ENCODE data around the gene FRY.

Gene FRY

DNA sequence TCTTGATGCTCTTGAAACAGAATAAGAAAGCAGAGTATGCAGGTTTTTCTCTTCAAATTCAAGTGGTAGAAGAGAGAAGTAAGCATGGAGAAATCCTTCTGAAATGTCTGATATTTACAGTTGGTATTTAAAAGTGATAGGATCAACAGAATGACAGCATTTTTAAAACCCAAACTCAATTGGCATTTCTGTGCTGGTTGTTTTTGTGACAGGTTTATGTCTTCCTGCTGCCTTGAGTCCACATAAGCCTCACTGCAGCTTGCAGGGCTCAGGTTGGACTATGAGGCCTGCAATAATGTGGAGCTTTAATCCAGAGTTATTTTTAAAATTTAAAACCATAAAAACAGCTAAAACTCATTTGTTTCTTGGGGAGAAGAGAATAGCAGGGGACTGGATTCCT, 178.5 kb downstream of the FRY start:
- Mint-ChIP-seq H3K27me3 (ENCODE audit: low read depth, poor library complexity) (no peaks in the 10 kb centered on the region), H3K4me1 (peaks cover 21% of the 10 kb centered on the region), H3K27ac (no peak overlapping the region), H3K9me3 (no peaks in the 10 kb centered on the region), H3K36me3 (ENCODE audit: low read depth) (no peaks in the 10 kb centered on the region), H3K4me3 (no peak overlapping the region)
- no peak for DNase-seq
- TF ChIP-seq, protein P1, sequence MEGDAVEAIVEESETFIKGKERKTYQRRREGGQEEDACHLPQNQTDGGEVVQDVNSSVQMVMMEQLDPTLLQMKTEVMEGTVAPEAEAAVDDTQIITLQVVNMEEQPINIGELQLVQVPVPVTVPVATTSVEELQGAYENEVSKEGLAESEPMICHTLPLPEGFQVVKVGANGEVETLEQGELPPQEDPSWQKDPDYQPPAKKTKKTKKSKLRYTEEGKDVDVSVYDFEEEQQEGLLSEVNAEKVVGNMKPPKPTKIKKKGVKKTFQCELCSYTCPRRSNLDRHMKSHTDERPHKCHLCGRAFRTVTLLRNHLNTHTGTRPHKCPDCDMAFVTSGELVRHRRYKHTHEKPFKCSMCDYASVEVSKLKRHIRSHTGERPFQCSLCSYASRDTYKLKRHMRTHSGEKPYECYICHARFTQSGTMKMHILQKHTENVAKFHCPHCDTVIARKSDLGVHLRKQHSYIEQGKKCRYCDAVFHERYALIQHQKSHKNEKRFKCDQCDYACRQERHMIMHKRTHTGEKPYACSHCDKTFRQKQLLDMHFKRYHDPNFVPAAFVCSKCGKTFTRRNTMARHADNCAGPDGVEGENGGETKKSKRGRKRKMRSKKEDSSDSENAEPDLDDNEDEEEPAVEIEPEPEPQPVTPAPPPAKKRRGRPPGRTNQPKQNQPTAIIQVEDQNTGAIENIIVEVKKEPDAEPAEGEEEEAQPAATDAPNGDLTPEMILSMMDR (IDR thresholded peaks at IDR 0.05) = no peak

DNA sequence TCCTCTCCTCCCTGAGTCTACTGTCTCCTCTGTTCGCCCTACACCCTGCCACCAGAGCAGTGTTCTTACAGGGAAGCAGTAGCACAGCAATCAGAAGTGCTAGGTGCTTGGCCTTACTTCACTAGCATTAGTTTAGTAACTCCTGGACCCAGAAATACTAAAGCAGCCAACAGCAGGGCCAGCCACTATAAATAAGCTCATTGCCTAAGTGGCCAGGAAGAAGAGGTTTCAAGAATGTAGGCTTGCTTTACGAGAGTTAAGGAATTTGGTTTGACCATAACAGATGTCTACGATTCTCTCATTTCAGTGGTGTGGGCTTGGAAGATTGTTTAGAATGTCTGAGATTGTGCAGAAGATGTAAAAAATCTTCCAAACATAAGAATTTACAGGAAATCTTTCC, 180.2 kb downstream of the FRY start:
- no peak for DNase-seq
- Mint-ChIP-seq H3K36me3 (ENCODE audit: low read depth) (no peaks in the 10 kb centered on the region), H3K4me1 (peaks cover 6% of the 10 kb centered on the region), H3K27ac (no peak overlapping the region), H3K4me3 (no peak overlapping the region), H3K9me3 (no peaks in the 10 kb centered on the region), H3K27me3 (ENCODE audit: low read depth, poor library complexity) (no peaks in the 10 kb centered on the region)
- TF ChIP-seq, protein P1 (IDR thresholded peaks at IDR 0.05) = no peak

DNA sequence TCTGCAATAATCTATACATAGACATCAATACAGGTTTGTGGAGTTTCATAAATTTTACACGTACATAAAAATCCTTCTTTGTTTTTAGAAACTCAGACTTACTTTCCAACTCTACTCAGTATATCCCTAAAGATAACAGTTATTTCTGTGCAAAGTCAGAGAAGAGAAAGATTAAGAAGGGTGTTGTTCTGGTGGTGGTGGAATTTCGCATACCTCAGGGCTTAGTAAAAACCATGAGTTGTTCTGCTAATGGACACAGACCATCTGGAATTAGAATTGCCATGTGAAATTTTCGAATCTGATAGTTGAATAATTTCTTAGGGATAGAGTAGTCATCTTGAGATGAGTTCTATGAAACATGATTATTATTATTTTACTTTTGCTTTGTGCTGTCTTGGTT, 180.8 kb downstream of the FRY start:
- Mint-ChIP-seq H3K36me3 (ENCODE audit: low read depth) (no peaks in the 10 kb centered on the region), H3K9me3 (no peaks in the 10 kb centered on the region), H3K4me3 (no peak overlapping the region), H3K27me3 (ENCODE audit: low read depth, poor library complexity) (no peaks in the 10 kb centered on the region), H3K27ac (no peak overlapping the region), H3K4me1 (no peaks in the 10 kb centered on the region)
- TF ChIP-seq, protein P1 (IDR thresholded peaks at IDR 0.05) = no peak
- no peak for DNase-seq

DNA sequence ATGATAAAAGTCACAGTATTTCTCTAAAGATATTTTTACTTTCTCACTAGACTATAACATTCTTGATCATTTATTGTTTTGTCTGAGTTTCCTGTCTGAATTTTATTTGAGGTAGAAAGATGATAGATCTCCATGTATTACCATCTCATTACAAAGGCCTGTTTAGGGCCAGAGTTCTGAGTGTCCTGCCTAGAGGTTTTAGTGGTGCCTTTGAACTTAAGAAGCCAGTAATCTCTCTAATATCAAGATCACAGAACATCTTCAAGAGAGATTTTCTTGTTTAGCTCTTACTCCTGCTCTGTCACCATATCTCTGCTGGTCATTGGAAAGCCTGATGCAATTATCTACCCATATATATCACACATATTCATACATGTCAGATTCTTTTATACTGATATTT, 182.1 kb downstream of the FRY start:
- Mint-ChIP-seq H3K27ac (no peak overlapping the region), H3K27me3 (ENCODE audit: low read depth, poor library complexity) (no peaks in the 10 kb centered on the region), H3K9me3 (no peaks in the 10 kb centered on the region), H3K36me3 (ENCODE audit: low read depth) (no peaks in the 10 kb centered on the region), H3K4me3 (no peak overlapping the region), H3K4me1 (no peaks in the 10 kb centered on the region)
- TF ChIP-seq, protein P1 (IDR thresholded peaks at IDR 0.05) = no peak
- no peak for DNase-seq

DNA sequence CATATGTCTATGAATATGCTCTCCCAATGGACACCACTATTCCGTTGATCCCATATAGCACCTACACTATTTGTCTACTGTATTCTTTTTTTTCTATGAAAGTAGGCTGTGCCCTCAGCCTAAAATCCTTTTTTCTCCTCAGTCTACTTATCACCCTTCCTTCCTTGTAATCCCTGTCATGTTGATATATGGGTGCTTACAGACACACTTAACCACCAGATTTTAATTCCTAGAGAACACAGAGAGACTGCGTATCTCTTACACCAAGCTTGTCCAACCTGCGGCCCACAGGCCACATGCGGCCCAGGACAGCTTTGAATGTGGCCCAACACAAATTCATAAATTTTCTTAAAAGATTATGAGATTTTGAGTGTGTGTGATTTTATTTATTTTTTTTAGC, 182.5 kb downstream of the FRY start:
- H3K36me3 Mint-ChIP-seq (ENCODE audit: low read depth) = no peaks in the 10 kb centered on the region
- H3K27ac Mint-ChIP-seq = no peak overlapping the region
- H3K4me3 Mint-ChIP-seq = no peak overlapping the region
- TF ChIP-seq, protein P1 (IDR thresholded peaks at IDR 0.05) = no peak
- no peaks in the 10 kb centered on the region for H3K27me3 Mint-ChIP-seq (ENCODE audit: low read depth, poor library complexity)
- H3K9me3 Mint-ChIP-seq = no peaks in the 10 kb centered on the region
- H3K4me1 Mint-ChIP-seq = no peaks in the 10 kb centered on the region
- DNase-seq = no peak

DNA sequence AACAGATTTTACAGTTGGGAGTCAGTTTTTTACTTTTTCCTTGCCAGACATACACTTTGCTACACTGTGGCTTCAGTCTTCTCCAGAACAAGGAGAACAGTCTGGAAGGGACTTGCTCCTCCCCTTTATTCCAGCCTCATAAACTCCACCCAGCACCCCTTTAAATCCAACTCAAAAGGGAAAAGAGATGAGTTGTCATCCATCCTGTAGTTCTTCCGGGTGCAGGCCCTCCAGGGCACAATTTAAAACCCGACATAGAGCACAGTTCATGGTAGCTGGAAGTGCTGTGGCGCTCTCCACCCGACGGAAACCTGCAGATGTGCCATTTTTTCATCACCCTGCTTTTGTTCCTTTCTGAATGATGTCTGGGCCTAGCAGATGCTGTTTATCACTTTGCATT, 184.7 kb downstream of the FRY start:
- Mint-ChIP-seq H3K27me3 (ENCODE audit: low read depth, poor library complexity) (no peaks in the 10 kb centered on the region), H3K27ac (no peak overlapping the region), H3K36me3 (ENCODE audit: low read depth) (no peaks in the 10 kb centered on the region), H3K4me3 (no peak overlapping the region), H3K9me3 (no peaks in the 10 kb centered on the region), H3K4me1 (no peaks in the 10 kb centered on the region)
- DNase-seq = no peak
- TF ChIP-seq, protein P1 (IDR thresholded peaks at IDR 0.05) = no peak

Data from nephron progenitor cell (in vitro differentiated cells).